Choroid plexus epithelial cell (primary cell): ENCODE data around the gene RSPH9.
A peak's percentile ranks its signal among the peaks of the same experiment; 100 is the strongest.

Experiments
- DNase-seq: peaks from one replicate; pipeline ENCODE4 v3.0.0-alpha.2; 2010; ENCODE audit warnings: low read depth
- H3K4me3 ChIP-seq: 2 replicates; pipeline ENCODE4 v1.5.1; 2011; ENCODE audit warnings: low read depth, mild to moderate bottlenecking, control low read depth, low read length, moderate library complexity
- TF ChIP-seq, protein P1 (sequence below): conservative IDR thresholded peaks from 2 replicates; pipeline ENCODE4 v1.5.1; 2011; ENCODE audit warnings: low read depth, mild to moderate bottlenecking, control low read depth, inconsistent platforms, low read length, moderate library complexity

RSPH9 gene

DNA sequence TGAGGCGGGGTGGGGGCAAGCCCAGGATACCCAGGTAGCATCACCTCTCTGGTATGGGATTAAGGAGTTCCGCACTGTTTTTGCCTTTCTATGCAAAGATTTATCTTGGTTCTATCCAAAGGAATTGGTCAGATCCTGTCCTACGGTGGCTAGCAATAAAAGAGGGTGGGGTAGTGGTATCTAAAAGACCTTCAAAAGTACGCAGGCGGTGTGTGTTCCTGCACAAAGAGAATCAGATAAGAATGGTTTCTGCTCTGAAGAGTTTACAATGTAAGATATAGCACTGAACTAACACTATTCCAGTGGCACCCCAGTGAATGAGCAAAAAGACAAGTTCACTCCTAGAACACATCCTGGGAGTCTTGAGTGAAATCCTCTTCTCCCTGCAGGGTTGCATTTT, 36.5 kb downstream of the RSPH9 start:
- TF ChIP-seq, protein P1, sequence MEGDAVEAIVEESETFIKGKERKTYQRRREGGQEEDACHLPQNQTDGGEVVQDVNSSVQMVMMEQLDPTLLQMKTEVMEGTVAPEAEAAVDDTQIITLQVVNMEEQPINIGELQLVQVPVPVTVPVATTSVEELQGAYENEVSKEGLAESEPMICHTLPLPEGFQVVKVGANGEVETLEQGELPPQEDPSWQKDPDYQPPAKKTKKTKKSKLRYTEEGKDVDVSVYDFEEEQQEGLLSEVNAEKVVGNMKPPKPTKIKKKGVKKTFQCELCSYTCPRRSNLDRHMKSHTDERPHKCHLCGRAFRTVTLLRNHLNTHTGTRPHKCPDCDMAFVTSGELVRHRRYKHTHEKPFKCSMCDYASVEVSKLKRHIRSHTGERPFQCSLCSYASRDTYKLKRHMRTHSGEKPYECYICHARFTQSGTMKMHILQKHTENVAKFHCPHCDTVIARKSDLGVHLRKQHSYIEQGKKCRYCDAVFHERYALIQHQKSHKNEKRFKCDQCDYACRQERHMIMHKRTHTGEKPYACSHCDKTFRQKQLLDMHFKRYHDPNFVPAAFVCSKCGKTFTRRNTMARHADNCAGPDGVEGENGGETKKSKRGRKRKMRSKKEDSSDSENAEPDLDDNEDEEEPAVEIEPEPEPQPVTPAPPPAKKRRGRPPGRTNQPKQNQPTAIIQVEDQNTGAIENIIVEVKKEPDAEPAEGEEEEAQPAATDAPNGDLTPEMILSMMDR: no peak
- no peak for DNase-seq
- no peak overlapping the region for H3K4me3 ChIP-seq

DNA sequence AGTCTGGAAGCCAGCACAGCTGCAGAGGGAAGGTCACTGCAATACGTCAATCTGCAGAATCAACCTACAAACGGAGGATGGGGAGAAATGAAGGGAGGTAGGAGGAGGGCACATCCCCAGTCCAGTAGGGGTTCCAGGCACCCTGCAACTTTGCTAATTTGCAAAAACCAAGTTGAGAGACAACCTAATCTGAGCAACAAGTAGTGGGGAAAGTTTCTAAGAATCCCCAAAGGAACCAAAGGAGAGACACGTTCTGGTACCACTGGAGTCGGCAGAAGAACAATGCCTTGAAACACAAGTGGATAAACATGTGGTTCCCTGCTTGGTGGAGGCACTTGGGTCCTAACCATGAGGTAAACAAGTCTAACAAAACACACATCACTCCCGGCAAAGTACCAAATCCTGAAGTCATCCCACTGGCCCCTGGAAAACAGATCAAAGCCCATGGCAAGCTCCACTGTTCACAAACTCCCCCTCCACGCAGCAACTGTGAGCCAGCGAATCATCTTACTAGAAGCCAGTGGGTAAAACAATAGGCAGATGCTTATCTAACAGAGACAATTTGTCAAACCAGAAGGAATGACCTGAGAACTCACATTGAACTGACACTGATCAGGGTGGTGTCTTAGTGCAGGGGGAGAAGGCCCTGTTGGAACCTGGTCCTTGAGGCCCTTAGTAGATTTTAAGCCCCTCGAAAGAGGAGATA, 38.0 kb downstream of the RSPH9 start:
- no peak overlapping the region for H3K4me3 ChIP-seq
- no peak for DNase-seq
- TF ChIP-seq, protein P1: no peak

DNA sequence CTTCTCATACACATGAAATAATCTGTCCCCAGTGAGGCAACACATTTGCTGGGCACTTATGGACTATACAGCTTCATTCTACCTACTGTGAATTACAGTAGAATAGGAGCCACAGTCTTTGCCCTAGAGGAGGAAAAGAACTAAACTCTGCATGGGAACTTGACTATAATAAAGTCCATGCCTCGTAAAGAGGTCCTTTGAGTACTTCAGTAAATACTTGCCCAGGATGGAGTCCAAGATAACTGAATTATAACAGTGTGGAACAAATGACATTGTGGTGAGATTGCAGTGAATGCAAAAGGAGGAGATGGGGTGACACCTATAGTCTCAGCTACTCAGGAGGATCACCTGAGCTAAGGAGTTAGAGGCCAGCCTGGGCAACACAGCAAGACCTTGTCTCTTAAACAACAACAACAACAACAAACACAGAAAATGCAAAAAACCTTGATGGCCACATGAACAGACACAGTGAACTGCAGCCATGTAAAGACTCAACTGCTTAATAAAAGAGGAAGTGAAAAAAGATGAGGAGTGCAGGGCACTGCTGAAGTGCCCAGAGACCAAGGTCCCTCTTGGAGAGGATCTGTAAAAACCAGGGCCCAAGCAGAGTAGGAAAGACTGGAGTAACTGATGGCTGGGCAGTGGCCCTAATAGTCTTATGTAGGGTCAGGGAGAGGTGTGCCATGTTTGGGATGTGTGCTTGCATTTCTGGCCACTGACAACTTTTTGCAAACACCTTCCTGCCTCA, 39.0 kb downstream of the RSPH9 start:
- H3K4me3 ChIP-seq: no peak overlapping the region
- TF ChIP-seq, protein P1: no peak
- no peak for DNase-seq

DNA sequence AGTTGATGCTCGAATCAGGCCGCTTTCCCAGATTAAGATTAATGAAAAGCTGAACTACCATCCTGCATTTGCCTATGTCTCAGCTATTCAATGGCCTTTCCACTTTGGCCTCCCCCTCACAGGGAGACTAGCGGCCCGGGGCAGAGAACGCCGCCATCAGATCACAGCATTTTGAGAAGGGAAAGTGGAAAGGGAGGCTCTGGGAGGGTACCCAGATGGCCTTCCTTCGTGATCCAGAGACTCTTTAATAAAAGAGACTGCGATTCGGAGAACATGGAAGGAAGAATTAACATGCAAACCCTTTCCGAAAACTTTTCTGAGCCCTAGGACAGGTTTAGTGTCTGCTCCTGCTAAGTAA, 42.2 kb downstream of the RSPH9 start:
- peak overlapping the region; percentile 72 for H3K4me3 ChIP-seq
- TF ChIP-seq, protein P1: no peak
- DNase-seq: no peak

DNA sequence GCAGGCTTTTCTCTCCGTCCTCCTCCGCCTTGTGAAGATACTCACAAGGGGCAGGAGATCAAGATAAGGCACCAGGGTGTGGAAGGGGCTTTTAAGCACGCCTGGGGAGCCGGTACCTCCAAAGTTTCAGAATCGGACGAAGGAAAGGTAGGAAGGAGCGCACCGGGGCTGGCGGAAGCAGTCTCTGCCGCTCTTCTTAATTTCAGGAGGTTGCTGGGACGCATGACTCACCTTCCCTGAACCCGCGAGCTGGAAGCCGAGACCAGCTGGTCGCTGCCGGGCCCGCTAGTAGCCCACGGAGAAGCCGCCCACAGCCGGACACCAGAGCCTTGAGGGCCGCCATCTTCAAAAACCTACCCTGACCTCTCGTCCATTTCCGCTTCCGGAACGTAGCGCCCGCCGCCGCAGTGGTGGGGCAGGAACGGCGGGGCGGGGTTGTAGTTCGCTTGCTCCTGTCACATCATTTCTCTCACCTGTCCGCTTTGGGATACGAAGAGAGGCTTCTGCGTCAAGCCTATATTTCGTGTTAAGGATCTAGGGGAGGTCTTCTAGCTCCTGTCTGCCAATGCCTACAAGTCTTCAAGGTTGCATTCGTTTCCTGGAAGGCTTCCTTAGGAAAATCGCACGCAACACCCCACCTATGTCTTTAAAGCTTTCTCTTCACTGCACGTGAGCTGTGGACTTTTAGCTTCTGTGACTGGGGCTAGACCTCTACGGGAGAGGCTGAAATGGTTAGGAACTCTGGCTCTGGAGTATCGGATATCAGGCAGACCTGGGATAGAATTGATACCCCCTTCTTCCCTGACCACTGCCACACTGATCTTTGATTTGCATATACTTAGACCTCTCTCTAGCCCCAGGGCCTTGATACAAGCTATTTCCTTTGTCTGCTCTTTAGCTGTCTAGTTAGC, 42.9 kb downstream of the RSPH9 start, which contains the start of gene MRPS18A:
Gene MRPS18A (minus strand): TSS at position 355 of the 911 bp plus-strand sequence. CDS start 12 bp downstream, at position 343.
- DNase-seq: peak; percentile 70
- TF ChIP-seq, protein P1: no peak

DNA sequence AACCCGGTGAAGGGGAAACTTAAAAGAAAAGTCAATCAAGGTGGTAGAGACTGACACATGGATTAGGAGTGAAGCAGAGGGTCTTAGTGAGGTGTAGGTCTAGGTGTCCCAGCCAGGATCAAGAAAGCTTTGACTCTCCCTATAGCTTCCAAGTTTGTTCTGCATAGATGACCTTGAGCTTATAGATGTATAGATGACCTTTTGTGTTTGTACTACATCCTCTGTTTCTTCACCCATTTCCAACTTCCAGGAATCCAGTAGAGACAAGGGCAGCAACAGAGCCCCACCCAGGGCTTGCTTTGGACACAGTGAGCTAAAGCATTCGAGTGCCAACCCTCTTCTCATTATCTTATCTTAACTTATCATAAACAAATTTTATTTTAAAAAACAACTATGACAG, 44.6 kb downstream of the RSPH9 start:
- H3K4me3 ChIP-seq: no peak overlapping the region
- TF ChIP-seq, protein P1: no peak
- no peak for DNase-seq

More for the DNA sequence above, 42.9 kb downstream of the RSPH9 start, which contains the start of gene MRPS18A:
- peak within 1 kb of the TSS; percentile 72 for H3K4me3 ChIP-seq
